IMR-90 (cell line): ENCODE data around the gene SLC6A3. TPM values are rescaled to one million over a fixed set of nuclear protein-coding genes. Genes with fewer than 3 reads are reported as not detected.

Source experiments
- ATAC-seq: fragments of 200-7000 bp; cut with Tn5 transposase; 2 replicates; pipeline ENCODE4 v1.9.1; 2020; ENCODE audit warnings: low read depth, mild to moderate bottlenecking, moderate library complexity
- BruUV-seq: library from RNA; stranded (reverse); fragments of 400-500 nt; replicated peaks from 2 replicates; lab custom pipeline; 2021; lab: Mats Ljungman, UMichigan
- CTCF ChIA-PET: fragments of 300-600 bp; formaldehyde crosslinking; extraction: SDS; loops from one replicate; lab custom pipeline; 2021; ENCODE audit warnings: antibody characterized with exemption; lab: Yijun Ruan, JAX
- POLR2A ChIA-PET: fragments of 300-600 bp; sonication (Branson Sonifier 250); formaldehyde crosslinking; loops from one replicate; lab custom pipeline; 2022; ENCODE audit warnings: antibody characterized with exemption; ENCODE audit not compliant: unreplicated experiment; lab: Charles Lee
- DNase-seq: peaks from one replicate; pipeline ENCODE4 v3.0.0; 2013
- H2AFZ ChIP-seq: replicated peaks from 2 replicates; pipeline ENCODE3; 2013; ENCODE audit warnings: low read length, mild to moderate bottlenecking; ENCODE audit not compliant: poor library complexity
- H2AK5ac ChIP-seq: 2 replicates; pipeline ENCODE4 v1.6.1; 2013; ENCODE audit warnings: low read depth, low read length, inconsistent platforms
- H2AK9ac ChIP-seq: replicated peaks from 2 replicates; pipeline ENCODE3; 2013; ENCODE audit warnings: mild to moderate bottlenecking, low read depth, low read length, moderate library complexity; ENCODE audit not compliant: poor library complexity
- H2BK120ac ChIP-seq: 2 replicates; pipeline ENCODE4 v1.6.1; 2013; ENCODE audit warnings: low read depth, low read length, inconsistent platforms
- H2BK15ac ChIP-seq: 3 replicates; pipeline ENCODE4 v1.6.1; 2013; ENCODE audit warnings: low read depth, low read length, inconsistent platforms
- H2BK20ac ChIP-seq: 2 replicates; pipeline ENCODE4 v1.6.1; 2013; ENCODE audit warnings: low read depth, mild to moderate bottlenecking, inconsistent platforms, low read length, moderate library complexity
- H2BK5ac ChIP-seq: 2 replicates; pipeline ENCODE4 v1.6.1; 2013; ENCODE audit warnings: mild to moderate bottlenecking, low read depth, low read length, inconsistent platforms; ENCODE audit not compliant: poor library complexity, severe bottlenecking
- H3K14ac ChIP-seq: replicated peaks from 2 replicates; pipeline ENCODE4 v1.6.1; 2013; ENCODE audit warnings: low read depth, low read length, inconsistent platforms
- H3K18ac ChIP-seq: 2 replicates; pipeline ENCODE4 v1.6.1; 2013; ENCODE audit warnings: low read depth, low read length, control low read depth
- H3K23ac ChIP-seq: 2 replicates; pipeline ENCODE4 v1.6.1; 2013; ENCODE audit warnings: low read depth, low read length, inconsistent platforms
- H3K27ac ChIP-seq: 2 replicates; pipeline ENCODE4 v1.5.1; 2013; ENCODE audit warnings: mild to moderate bottlenecking, control low read depth, low read length; ENCODE audit not compliant: insufficient read depth
- H3K27me3 ChIP-seq: 2 replicates; pipeline ENCODE4 v1.6.1; 2013; ENCODE audit warnings: low read length; ENCODE audit not compliant: control insufficient read depth, insufficient read depth
- H3K36me3 ChIP-seq: 2 replicates; pipeline ENCODE4 v1.6.1; 2013; ENCODE audit warnings: low read length, mixed read lengths; ENCODE audit not compliant: control insufficient read depth, insufficient read depth
- H3K4ac ChIP-seq: 2 replicates; pipeline ENCODE4 v1.6.1; 2013; ENCODE audit warnings: low read depth, low read length, inconsistent platforms
- H3K4me1 ChIP-seq: 2 replicates; pipeline ENCODE4 v1.6.1; 2013; ENCODE audit warnings: low read length, mixed read lengths; ENCODE audit not compliant: control insufficient read depth, insufficient read depth
- H3K4me2 ChIP-seq: 2 replicates; pipeline ENCODE4 v1.6.1; 2013; ENCODE audit warnings: low read depth, mild to moderate bottlenecking, control low read depth, low read length, moderate library complexity
- H3K4me3 ChIP-seq: 2 replicates; pipeline ENCODE4 v1.5.1; 2013; ENCODE audit warnings: low read depth, mild to moderate bottlenecking, control low read depth, low read length, moderate library complexity; ENCODE audit not compliant: insufficient read depth
- H3K56ac ChIP-seq: 2 replicates; pipeline ENCODE4 v1.6.1; 2013; ENCODE audit warnings: low read length, inconsistent platforms; ENCODE audit not compliant: insufficient read depth; ENCODE audit errors: extremely low read depth
- H3K79me1 ChIP-seq, 2 experiments: 2 replicates each; pipeline ENCODE4 v1.6.1; 2013; ENCODE audit warnings: low read length in 2 of 2, inconsistent platforms in 1 of 2, low read depth in 1 of 2
- H3K9ac ChIP-seq: 2 replicates; pipeline ENCODE4 v1.6.1; 2013; ENCODE audit warnings: low read depth, low read length, control low read depth
- H3K9me1 ChIP-seq: 2 replicates; pipeline ENCODE4 v1.6.1; 2013; ENCODE audit warnings: low read length, inconsistent platforms; ENCODE audit not compliant: insufficient read depth
- H3K9me3 ChIP-seq: 2 replicates; pipeline ENCODE4 v1.6.1; 2013; ENCODE audit warnings: low read length; ENCODE audit not compliant: control insufficient read depth, insufficient read depth
- H4K20me1 ChIP-seq: 2 replicates; pipeline ENCODE4 v1.6.1; 2013; ENCODE audit warnings: low read length, inconsistent platforms; ENCODE audit not compliant: insufficient read depth
- H4K5ac ChIP-seq: 2 replicates; pipeline ENCODE4 v1.6.1; 2013; ENCODE audit warnings: mild to moderate bottlenecking, low read depth, low read length, control low read depth
- H4K8ac ChIP-seq, 2 experiments: 2 replicates each; pipeline ENCODE4 v1.6.1; 2013; ENCODE audit warnings: low read depth in 2 of 2, low read length in 2 of 2, control low read depth in 1 of 2, inconsistent platforms in 1 of 2
- H4K91ac ChIP-seq: 2 replicates; pipeline ENCODE4 v1.6.1; 2013; ENCODE audit warnings: low read depth, low read length, inconsistent platforms; ENCODE audit not compliant: insufficient read depth
- BHLHE40 ChIP-seq: fragments of 150-350 bp; IDR thresholded peaks from 2 replicates; pipeline ENCODE4 v1.6.1; 2016; ENCODE audit warnings: mild to moderate bottlenecking, low read depth, low read length
- RFX5 ChIP-seq: IDR thresholded peaks from 2 replicates; pipeline ENCODE4 v1.8.0; 2012; ENCODE audit warnings: low read depth, mild to moderate bottlenecking, low read length, moderate library complexity
- SMC3 ChIP-seq: fragments of 150-350 bp; IDR thresholded peaks from 2 replicates; pipeline ENCODE4 v1.6.1; 2016; ENCODE audit warnings: low read depth, mild to moderate bottlenecking, antibody characterized with exemption, low read length, moderate library complexity
- WGBS, 2 experiments: methylation state at CpG; one replicate each; pipeline versions ENCODE4 v1.1.5 to v1.1.7; 2013; ENCODE audit warnings: missing lambda C conversion rate in 2 of 2; ENCODE audit not compliant: insufficient read length in 1 of 2; ENCODE audit errors: extremely low coverage in 2 of 2; 5-methylcytosine and 5-hydroxymethylcytosine counted together
- dilution Hi-C: fragments of 300-500 bp; cut with HindIII; formaldehyde crosslinking; loops from one replicate; pipeline ENCODE4 v1.14.3; 2018; ENCODE audit warnings: low sequenced_read_pairs; ENCODE audit not compliant: unreplicated experiment
- in situ Hi-C: fragments of 300-500 bp; cut with MboI; formaldehyde crosslinking; loops from 3 replicates; pipeline ENCODE4 v1.14.3; 2019; ENCODE audit warnings: low sequenced_read_pairs, inconsistent platforms, mixed read lengths
- intact Hi-C: fragments of 100-400 bp; cut with micrococcal nuclease; formaldehyde crosslinking; loops from 2 replicates; pipeline ENCODE4 v1.10.0; 2022
- polyA plus RNA-seq, 3 experiments: library from polyadenylated mRNA; depleted of rRNA; stranded (reverse); fragments of >200 nt; gene quantifications; 2 replicates each; pipeline ENCODE4 v1.2.3, GENCODE V29; 2012; ENCODE audit warnings: low replicate concordance in 1 of 3
- total RNA-seq: library from RNA; depleted of rRNA; stranded (reverse); fragments of >200 nt; gene quantifications from 2 replicates; pipeline ENCODE4 v1.2.3, GENCODE V29; 2012

Gene SLC6A3
- total and polyA plus RNA-seq, 2 of the 4 experiments (the other 2 are of a cell fraction) = not detected

DNA sequence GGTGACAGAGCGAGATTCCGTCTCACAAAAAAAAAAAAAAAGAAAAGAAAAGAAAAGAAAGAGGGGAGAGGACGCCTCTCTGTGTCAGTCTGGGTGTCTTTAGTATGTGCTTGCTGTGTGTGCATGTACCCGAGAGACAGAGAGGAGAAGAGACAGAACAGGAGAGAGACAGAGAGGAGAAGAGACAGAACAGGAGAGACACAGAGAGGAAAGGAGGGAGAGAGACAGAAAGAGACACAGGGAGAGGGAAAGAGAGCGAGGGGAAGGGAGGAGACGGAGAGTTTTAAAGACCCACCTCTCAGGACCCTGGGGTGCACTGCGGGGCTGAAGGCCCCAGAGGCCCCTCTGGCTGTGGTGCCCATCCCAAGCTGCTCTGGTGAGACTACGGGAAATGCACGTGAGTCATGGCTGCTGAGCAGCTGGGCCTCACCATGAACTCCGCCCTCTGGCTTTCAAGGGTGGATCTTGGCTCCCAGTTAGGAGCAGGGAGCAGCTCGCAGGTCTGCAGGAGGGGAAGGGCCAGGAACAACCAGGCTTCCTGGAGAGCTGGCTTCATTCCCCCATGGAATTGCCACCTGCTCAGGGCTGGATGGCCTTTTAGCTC is 7.9 kb downstream of the SLC6A3 start:
- no peak overlapping the region for H2BK20ac ChIP-seq
- WGBS, 2 experiments = 25% methylated on average over 6 of the region's 11 CpGs; no CpG with 5 or more reads in 1 of the 2 experiments
- H3K18ac ChIP-seq = no peak overlapping the region
- H3K4me1 ChIP-seq = no peaks in the 10 kb centered on the region; the same call in 1 of the 2 replicates
- no peak overlapping the region for H3K14ac ChIP-seq
- ChIA-PET POLR2A (interaction anchor here (0.7 kb wide), 1 partner anchor 1797 kb away, joined by 3 read pairs; no protein-coding TSS in a partner anchor), CTCF (no interaction called here)
- no peak overlapping the region for H2AFZ ChIP-seq
- H3K27me3 ChIP-seq = peaks cover 8% of the 10 kb centered on the region
- no peak overlapping the region for H4K91ac ChIP-seq
- intact Hi-C loops (no loop called here), in situ Hi-C loops (no loop called here), dilution Hi-C loops (no loop called here)
- DNase-seq (peak; percentile 26), ATAC-seq (peak; percentile 90)
- H4K20me1 ChIP-seq = no peaks in the 10 kb centered on the region
- BruUV-seq = no TSS peak
- H2AK9ac ChIP-seq = no peak overlapping the region
- H3K4me2 ChIP-seq = no peak overlapping the region
- TF ChIP-seq BHLHE40 = peak; percentile 35; the same call in 1 of the 2 replicates
- no peak for TF ChIP-seq SMC3
- TF ChIP-seq RFX5 = no peak
- H3K9me3 ChIP-seq = peaks cover 12% of the 10 kb centered on the region
- H2BK120ac ChIP-seq = no peak overlapping the region
- H3K56ac ChIP-seq = no peak overlapping the region
- no peak overlapping the region for H4K5ac ChIP-seq
- no peaks in the 10 kb centered on the region for H3K36me3 ChIP-seq
- no peak overlapping the region for H3K27ac ChIP-seq
- H2BK5ac ChIP-seq = no peak overlapping the region
- no peak overlapping the region for H3K4me3 ChIP-seq
- H3K9ac ChIP-seq = no peak overlapping the region
- H2AK5ac ChIP-seq = no peak overlapping the region
- H2BK15ac ChIP-seq = no peak overlapping the region
- no peak overlapping the region for H4K8ac ChIP-seq
- no peak overlapping the region for H3K23ac ChIP-seq
- H3K4ac ChIP-seq = no peak overlapping the region
- H3K79me1 ChIP-seq = no peaks in the 10 kb centered on the region
- no peaks in the 10 kb centered on the region for H3K9me1 ChIP-seq
